ACHN (cell line): Measurements from ENCODE around the gene ZBTB11.
"Not testable (repeated sequence)": the region's sequence is repeated elsewhere in the genome, so short reads cannot be mapped to it uniquely, and the experiment has no call there.

ENCODE experiments used
- DNase-seq: peaks from one replicate; pipeline ENCODE4 v3.0.0-alpha.2; 2015
- in situ Hi-C: cut with HindIII; loops from 2 replicates; pipeline ENCODE4 v1.10.0; 2017; ENCODE audit warnings: low sequenced_read_pairs, low pct_ligation_motif_present, low pct_unique_long_range_greater_than_20kb

Gene ZBTB11, protein sequence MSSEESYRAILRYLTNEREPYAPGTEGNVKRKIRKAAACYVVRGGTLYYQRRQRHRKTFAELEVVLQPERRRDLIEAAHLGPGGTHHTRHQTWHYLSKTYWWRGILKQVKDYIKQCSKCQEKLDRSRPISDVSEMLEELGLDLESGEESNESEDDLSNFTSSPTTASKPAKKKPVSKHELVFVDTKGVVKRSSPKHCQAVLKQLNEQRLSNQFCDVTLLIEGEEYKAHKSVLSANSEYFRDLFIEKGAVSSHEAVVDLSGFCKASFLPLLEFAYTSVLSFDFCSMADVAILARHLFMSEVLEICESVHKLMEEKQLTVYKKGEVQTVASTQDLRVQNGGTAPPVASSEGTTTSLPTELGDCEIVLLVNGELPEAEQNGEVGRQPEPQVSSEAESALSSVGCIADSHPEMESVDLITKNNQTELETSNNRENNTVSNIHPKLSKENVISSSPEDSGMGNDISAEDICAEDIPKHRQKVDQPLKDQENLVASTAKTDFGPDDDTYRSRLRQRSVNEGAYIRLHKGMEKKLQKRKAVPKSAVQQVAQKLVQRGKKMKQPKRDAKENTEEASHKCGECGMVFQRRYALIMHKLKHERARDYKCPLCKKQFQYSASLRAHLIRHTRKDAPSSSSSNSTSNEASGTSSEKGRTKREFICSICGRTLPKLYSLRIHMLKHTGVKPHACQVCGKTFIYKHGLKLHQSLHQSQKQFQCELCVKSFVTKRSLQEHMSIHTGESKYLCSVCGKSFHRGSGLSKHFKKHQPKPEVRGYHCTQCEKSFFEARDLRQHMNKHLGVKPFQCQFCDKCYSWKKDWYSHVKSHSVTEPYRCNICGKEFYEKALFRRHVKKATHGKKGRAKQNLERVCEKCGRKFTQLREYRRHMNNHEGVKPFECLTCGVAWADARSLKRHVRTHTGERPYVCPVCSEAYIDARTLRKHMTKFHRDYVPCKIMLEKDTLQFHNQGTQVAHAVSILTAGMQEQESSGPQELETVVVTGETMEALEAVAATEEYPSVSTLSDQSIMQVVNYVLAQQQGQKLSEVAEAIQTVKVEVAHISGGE

DNA sequence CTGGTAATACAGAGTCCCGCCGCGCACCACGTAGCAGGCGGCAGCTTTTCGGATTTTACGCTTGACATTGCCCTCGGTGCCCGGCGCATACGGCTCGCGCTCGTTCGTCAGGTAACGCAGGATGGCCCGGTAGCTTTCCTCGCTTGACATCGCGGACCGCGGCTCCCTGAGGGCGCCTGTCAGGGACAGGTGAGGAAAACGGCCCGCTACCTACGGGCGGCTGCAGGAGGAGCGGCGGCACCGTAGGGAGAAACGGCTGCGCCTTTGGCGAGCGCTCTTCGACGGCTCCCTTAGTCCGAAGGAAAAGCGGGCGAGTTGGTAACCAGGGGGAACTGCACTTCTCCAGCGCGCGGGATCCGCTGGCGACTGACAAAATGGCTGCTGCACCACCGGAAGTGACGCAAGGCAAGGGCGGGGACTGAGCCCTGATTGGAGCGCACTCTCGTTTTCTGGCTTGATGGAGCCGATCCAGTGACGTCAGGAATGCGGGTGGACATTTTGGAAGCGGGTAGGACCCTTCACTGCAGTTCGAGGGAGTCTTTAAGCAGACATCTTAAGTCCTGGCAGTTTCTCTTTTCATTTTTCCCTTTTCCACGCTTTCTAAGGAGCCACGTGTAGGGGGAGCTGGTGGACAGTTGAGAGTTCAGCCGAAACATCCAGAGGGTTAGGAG lies at the start of gene ZBTB11:
Gene ZBTB11 (minus strand): TSS at position 368 of the 671 bp plus-strand sequence. CDS start 218 bp downstream, at position 150.
- in situ Hi-C loops: no loop called here
- peak; percentile 99 for DNase-seq

DNA sequence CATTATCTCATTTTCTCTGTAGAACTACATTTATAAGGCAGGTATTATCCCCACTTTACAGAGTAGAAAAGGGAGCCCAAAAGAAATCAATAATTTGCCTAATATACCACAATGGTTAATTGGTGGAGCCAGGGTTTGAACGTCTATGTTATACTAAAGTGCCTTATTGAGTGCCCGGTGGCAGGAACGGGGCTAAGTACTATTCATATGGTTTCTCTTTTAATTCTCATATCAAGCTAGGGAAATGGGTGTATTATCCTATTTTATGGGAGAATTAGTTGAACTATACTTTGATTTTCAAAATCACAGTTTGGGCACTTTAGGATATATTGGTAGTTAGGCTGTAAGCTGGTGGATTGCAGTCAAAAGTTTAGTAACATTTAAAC lies 49.0 kb upstream of the ZBTB11 start:
- DNase-seq: no peak
- in situ Hi-C loops: no loop called here

DNA sequence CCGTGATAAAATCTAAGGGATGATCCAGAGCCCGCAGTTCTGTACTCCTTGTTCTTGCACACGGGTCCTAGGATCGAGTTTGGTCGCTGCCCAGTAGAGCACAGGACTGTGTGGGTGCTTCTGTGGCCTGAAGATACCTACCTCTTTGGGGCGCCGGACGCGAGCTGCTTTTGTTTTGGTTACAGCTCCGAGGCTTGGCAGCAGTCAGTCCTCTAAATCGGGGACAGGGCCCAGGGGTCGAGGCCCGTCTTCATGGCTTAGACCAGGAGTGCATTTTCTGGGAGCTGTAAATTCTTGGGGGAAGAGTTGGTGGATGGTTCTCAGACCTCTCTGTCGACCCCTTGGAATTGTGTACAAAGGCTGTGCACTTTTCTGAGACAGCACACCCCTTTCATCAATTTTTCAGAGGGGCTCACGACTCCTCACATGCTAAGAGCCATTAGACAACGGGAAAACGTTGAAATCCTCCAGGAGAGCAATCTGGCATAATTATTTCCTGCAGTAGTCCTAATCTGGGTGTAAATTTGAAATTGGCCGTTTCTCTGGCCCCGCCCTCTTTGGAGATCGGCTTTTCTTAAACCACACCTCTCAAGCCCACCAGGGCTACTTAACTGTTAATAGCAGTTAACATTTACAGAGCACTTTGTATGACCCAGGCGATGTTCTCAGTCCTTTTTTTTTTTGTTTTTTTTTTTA lies 48.4 kb upstream of the ZBTB11 start:
- DNase-seq: peak; percentile 31
- in situ Hi-C loops: no loop called here

DNA sequence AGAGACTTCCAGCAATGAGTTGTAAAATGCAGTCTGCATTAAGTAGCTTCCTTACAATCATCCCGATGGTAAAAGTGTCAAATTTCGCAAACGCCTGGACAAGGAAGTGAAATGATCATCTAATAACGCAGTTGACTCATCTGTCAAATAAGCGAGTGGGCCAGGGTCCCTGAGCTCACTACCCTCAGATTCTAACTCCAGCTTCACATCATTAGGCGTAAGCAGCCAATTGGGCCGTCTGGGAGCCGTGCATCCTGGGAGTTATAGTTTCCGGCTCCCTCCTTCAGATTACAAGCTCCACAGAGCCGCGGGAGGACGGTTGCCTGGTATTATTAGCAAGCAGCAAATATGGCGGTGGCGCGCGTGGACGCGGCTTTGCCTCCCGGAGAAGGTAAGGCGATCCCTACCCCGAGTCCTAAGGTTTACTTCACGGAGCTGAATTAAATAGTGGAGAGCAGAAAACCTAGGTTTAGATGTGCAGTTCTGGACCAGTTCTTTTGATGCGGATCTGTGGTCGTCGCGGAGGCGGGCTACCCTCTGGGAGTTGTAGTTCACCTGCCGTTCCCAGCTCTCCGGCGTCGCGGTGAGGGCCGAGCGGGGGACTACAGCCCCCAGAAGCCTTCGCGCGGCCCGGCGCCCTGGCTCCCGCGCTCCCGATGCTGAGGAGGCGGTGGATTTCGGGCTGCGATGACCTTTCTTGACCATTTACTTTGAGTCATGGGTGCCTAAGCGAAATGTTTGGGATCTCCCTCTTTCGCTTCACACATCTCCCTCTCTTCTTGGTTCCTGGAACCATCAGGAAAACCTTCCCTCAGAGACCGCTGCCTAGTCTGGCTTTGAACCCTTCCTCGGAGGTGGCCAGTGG lies 47.6 kb upstream of the ZBTB11 start, which contains the start of gene CEP97:
Gene CEP97 (plus strand): TSS at position 286 of the 865 bp plus-strand sequence. CDS start 63 bp downstream, at position 349.
- in situ Hi-C loops: no loop called here
- DNase-seq: peak; percentile 89

DNA sequence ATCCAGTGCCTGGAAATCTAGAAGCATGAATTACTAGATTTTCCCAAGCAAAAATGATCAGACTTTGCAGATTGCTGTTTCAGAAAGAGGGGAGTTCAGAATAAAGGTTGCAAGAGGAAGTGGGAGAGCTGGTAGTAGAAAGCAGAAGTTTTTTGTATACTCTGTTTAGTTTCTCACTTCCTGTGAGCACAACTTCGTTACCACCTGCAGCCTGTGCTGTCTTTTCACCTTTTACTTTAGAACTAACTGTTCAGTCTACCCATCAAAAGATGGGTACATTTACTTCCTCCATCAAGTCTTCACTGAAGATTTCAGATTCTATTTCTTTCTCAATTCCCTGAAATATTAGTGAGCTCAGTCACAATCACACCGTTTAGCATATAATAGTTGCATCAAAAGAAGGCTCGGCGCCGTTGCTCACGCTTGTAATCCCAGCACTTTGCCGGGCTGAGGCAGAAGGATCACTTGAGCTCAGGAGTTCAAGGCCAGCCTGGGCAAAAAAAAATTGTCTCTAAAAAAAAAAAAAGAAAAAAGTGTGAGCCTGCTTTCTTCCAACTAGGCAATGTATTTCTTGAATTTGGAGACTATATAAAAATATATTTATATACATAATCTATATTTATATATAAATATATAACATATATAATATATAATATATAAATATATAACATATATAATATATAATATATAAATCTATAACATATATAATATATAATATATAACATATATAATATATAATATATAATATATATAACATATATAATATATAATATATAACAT lies 45.7 kb upstream of the ZBTB11 start:
- in situ Hi-C loops: no loop called here
- DNase-seq: no peak

DNA sequence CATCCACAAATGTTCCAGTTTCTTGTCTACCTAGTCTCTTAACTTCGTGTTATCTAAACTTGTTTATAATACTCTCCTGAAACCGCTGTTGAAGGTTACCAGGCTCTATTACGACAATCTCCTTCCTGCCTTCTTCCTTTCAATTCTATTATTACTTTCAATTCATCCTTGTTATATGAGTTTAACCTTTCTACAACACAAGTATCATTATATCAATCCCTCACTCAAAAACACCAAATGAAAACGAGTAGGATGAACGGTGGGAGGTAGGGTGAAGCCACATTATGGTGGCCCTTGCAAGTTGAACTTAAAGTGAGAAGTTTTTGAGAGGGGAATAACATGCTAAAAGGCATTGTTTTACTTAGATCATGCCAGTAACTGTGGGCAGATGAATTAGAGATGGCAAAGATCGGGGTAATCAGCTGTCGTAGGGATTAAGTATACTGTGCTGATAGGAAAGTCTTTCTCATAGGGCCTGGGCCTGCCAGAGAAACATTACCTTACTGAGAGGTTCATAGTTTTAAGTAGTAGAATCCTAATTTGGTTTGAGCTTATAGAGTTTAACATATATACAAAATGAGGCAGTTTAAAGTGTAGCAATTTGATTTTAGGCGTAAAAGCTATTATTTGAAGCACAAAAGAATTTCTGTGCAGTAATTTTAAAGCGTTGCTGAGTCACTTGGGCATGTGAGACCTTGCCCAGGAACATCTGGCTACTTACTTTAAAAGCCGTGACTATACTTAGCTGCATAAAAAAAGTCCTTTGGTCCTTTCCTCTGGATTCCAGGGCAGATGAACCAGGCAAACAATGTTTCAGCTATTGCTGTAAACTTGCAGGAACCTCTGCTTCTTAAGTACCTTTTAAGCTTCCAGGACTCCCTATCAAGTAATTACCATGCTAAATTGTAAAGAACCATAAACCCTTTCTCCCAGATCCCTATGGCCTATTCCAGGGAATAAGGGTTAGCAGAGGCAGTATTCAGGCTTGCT lies 44.2 kb upstream of the ZBTB11 start:
- DNase-seq: no peak
- in situ Hi-C loops: no loop called here

DNA sequence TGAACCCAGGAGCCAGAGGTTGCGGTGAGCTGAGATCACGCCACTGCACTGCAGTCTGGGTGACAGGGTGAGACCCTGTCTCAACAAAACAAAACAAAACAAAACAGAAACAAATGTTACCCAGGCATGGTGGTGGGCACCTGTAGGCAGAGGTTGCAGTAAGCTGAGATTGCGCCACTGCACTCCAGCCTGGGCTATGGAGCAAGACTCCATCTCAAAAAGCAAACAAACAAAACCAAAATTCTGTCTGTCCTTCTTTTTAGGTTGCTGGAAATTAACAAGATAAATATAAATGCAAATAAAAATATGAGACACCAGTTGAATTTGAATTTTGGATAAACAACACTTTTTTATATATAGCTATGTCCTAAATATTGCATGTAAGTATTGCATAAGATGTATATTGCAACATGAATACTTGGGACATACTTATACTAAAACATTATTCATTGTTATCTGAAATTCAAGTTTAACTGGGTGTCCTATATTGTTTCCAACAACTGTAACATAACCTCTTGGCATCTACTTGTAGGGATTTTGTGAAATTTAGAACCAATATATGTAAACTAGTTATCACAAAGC lies 42.8 kb upstream of the ZBTB11 start:
- in situ Hi-C loops: no loop called here
- DNase-seq: no peak

DNA sequence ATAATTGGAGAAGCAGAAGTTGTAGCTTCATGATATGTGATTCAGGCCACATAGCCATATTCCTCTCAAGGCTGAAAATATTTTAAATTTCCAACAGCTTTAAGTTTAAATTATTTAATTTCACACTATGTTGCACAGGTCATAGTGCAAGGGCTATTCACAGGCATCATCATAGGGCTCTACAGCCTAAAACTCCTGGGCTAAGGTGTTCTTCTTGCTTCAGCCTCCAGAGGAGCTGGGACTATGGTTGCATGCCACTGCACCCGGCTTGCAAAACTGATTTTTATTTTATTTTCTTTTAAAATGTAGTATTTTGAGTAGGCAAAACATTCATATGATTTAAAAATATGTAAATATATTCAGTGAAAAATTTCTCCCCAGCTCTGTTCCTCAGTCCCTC lies 41.5 kb upstream of the ZBTB11 start:
- in situ Hi-C loops: no loop called here
- DNase-seq: no peak

DNA sequence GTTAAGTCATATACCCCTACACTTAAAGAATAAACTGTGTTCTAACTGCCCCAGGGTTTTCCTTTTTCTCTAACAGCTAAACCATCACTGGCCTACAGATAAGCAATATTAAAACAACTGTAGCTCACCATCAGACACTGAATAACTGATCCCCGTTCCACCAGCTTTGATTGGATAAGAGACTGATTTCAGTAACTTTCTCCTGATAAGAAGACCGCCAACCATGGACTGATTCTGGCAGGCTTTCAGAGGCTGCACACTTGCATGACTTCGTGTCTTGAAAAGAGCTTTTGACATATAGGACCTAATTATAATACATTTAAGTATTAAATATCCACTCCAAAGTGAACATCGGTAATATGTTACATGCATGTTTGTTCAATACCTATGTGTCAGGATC lies 32.2 kb upstream of the ZBTB11 start:
- in situ Hi-C loops: no loop called here
- no peak for DNase-seq

DNA sequence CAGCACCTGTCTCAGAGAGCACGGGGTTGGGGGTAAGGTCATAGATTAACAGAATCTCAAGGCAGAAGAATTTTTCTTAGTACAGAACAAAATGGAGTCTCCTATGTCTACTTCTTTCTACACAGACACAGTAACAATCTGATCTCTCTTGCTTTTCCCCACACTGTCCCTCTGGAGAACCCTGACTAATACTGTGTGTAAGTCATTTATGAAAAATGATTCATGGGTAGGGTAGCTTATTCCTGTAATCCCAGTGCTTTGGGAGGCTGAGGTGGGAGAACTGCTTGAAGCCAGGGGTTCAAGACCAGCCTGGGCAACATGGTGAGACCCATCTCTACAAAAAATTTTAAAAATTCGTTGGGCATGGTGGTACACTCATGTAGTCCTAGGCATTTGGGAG lies 27.7 kb upstream of the ZBTB11 start:
- in situ Hi-C loops, DNase-seq: not testable (repeated sequence)

DNA sequence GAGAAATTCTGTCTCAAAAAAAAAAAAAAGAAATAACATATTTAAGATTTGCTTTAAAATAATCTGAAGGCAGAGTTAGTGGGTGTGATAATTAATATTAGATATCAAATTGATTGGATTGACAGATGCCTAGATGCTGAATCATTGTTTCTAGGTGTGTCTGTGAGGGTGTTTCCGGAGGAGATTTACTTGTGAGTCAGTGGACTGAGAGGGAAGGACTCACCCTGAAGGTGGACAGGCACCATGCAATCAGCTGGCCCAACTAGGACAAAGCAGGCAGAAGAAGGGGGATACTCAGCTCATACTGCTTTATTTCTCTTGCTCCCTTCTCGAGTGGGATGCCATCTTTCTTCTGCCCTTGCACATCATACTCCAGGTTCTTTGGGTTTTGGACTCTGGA lies 26.2 kb upstream of the ZBTB11 start:
- no peak for DNase-seq
- in situ Hi-C loops: no loop called here

DNA sequence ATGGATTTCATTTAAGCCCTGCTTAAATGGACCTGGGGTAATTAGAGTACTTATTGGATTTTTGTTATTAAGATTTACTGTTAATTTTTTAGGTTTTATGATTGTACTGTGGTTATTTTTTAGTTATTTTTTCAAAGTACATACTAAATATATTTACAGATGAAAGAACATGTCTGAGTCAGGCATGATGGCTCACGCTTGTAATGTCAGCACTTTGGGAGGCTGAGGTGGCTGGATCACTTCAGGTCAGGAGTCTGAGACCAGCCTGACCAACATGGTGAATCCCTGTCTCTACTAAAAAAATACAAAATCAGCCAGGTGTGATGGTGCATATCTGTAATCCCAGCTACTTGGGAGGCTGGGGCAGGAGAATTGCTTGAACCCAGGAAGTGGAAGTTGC lies 25.8 kb upstream of the ZBTB11 start:
- DNase-seq: no peak

DNA sequence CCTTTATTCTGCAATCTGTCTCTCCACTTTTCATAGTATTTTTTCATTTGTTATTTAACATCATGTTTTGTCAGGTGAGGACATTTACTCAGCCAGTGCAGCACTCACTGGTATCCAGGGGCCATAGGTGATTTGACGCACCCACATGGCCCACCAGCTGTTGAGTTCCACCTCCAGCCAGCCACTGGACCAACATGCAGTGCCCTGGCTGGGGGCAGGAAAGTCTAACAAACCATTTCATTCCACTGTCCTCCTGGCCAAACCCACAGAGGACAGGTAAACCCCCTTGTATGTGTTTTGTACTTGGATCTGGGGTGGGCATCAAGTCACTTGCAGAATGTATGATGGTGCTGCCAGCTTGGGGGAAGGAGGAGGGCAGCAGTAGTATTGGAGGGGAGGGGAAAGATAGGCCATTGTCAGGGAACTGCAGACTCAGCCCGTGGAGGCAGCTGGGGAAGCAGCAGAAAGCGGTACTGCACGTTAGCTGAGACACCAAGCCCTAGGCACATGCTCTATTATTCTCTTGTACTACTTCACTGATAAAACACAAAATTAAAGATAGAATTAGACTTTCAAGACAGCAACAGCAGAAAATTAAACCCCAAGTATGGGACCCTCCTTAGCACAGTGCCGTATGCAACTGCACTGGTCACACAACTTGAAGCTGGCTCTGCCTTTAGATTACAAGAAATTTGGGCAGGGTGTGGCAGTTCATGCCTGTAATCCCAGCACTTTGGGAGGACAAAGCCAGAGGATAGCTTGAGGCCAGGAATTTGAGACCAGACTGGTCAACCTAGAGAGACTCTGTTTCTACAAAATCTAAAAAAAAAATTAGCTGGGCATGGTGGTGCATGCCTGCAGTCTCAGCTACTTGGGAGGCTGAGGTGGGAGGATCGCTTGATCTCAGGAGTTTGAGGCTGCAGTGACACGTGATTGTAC lies 25.0 kb upstream of the ZBTB11 start:
- in situ Hi-C loops: no loop called here
- no peak for DNase-seq

More for the DNA sequence above, 25.8 kb upstream of the ZBTB11 start:
- in situ Hi-C loops: no loop called here

DNA sequence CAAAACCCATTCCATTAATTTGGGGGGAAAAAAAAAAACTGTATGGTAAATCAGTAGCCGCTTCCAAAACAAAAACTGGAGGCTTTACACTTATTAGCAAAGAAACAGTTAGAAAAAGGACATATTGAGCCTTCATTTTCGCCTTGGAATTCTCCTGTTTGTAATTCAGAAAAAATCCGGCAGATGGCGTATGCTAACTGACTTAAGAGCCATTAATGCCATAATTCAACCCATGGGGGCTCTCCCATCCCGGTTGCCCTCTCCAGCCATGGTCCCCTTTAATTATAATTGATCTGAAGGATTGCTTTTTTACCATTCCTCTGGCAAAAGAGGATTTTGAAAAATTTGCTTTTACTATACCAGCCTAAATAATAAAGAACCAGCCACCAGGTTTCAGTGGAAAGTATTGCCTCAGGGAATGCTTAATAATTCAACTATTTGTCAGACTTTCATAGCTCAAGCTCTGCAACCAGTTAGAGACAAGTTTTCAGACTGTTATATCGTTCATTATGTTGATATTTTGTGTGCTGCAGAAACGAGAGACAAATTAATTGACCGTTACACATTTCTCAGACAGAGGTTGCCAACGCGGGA lies 18.9 kb upstream of the ZBTB11 start:
- peak; percentile 77 for DNase-seq
- in situ Hi-C loops: no loop called here
